K562 (cell line): ENCODE measurements around the gene DYNC2H1. TPM values are rescaled to one million over a fixed set of nuclear protein-coding genes. Genes with fewer than 3 reads are reported as not detected.

ENCODE experiments used
- ATAC-seq: fragments of 200-7000 bp; cut with Tn5 transposase; 3 replicates; pipeline ENCODE4 v1.9.1; 2020; ENCODE audit warnings: moderate library complexity
- BruUV-seq: library from RNA; stranded (reverse); fragments of 400-500 nt; replicated peaks from 2 replicates; lab custom pipeline; 2021; lab: Mats Ljungman, UMichigan
- CTCF ChIA-PET: fragments of 300-600 bp; formaldehyde crosslinking; extraction: SDS; loops from one replicate; lab custom pipeline; 2021; ENCODE audit warnings: low intra/inter-chr PET ratio; lab: Yijun Ruan, JAX
- POLR2A ChIA-PET: fragments of 300-600, 350-650 bp; sonication (Branson Sonifier 250); formaldehyde crosslinking; extraction: SDS; loops from one replicate; lab custom pipeline; 2021; ENCODE audit warnings: antibody characterized with exemption, inconsistent platforms; lab: Yijun Ruan, JAX
- DNase-seq, 4 experiments: peaks; one replicate each; pipeline versions ENCODE4 v3.0.0 to v3.0.0-alpha.2; 2011 to 2018; ENCODE audit warnings: low spot score in 3 of 4, mixed read lengths in 3 of 4; ENCODE audit errors: extremely low read depth in 1 of 4
- FAIRE-seq: peaks from 2 replicates; lab custom pipeline; 2011; peaks lifted over from hg19 to GRCh38; lab: Jason Lieb, UNC
- H2AFZ ChIP-seq: 2 replicates; pipeline ENCODE4 v1.6.0; 2011; ENCODE audit warnings: low read depth, low read length, control low read depth, inconsistent platforms
- H3K27ac ChIP-seq: fragments of 200-600 bp; 3 replicates; pipeline ENCODE4 v1.8.0; 2011; ENCODE audit warnings: low read depth, mild to moderate bottlenecking, control low read depth, inconsistent platforms, low read length, moderate library complexity, mixed read lengths; ENCODE audit errors: extremely low read depth
- H3K27me3 ChIP-seq, 2 experiments: fragments of 300-600 bp in 1 of 2; 2 replicates in 1 of 2; 3 replicates in 1 of 2; pipeline versions ENCODE4 v1.6.0 to v1.8.0; 2011; ENCODE audit warnings: inconsistent platforms in 2 of 2, low read length in 2 of 2, mild to moderate bottlenecking in 1 of 2, mixed read lengths in 1 of 2, moderate library complexity in 1 of 2; ENCODE audit not compliant: control insufficient read depth in 2 of 2, insufficient read depth in 2 of 2
- H3K36me3 ChIP-seq: fragments of 300-600 bp; 3 replicates; pipeline ENCODE4 v1.8.0; 2011; ENCODE audit warnings: mild to moderate bottlenecking, low read length, inconsistent platforms; ENCODE audit not compliant: control insufficient read depth, insufficient read depth
- H3K4me1 ChIP-seq, 2 experiments: fragments of 200-600 bp in 1 of 2; replicated peaks in 1 of 2; 2 replicates in 1 of 2; 3 replicates in 1 of 2; pipeline versions ENCODE4 v1.5.1 to v1.8.0; 2011; ENCODE audit warnings: inconsistent platforms in 2 of 2, low read length in 2 of 2, mild to moderate bottlenecking in 1 of 2, mixed read lengths in 1 of 2, moderate library complexity in 1 of 2; ENCODE audit not compliant: control insufficient read depth in 2 of 2, insufficient read depth in 2 of 2
- H3K4me2 ChIP-seq: 2 replicates; pipeline ENCODE4 v1.6.1; 2011; ENCODE audit warnings: low read length, control low read depth, inconsistent platforms, mixed read lengths; ENCODE audit not compliant: insufficient read depth
- H3K4me3 ChIP-seq: fragments of 200-600 bp; sonication (generic), shearing (Covaris generic); 2 replicates; pipeline ENCODE4 v1.5.1; 2016; ENCODE audit warnings: control low read depth, inconsistent platforms
- H3K79me2 ChIP-seq: fragments of 200-600 bp; 3 replicates; pipeline ENCODE4 v1.8.0; 2011; ENCODE audit warnings: low read length, inconsistent platforms; ENCODE audit not compliant: control insufficient read depth, insufficient read depth
- H3K9ac ChIP-seq, 2 experiments: 2 replicates each; pipeline versions ENCODE4 v1.6.0 to v1.6.1; 2011; ENCODE audit warnings: low read depth in 2 of 2, low read length in 2 of 2, control low read depth in 1 of 2, inconsistent platforms in 1 of 2, mild to moderate bottlenecking in 1 of 2, mixed read lengths in 1 of 2; ENCODE audit not compliant: insufficient read depth in 1 of 2
- H3K9me1 ChIP-seq: one replicate; pipeline ENCODE4 v1.6.0; 2011; ENCODE audit warnings: inconsistent platforms, mild to moderate bottlenecking, low read length, moderate library complexity; ENCODE audit not compliant: control insufficient read depth, insufficient read depth
- H3K9me3 ChIP-seq: replicated peaks from 2 replicates; pipeline ENCODE4 v1.5.1; 2011; ENCODE audit warnings: low read depth, low read length, inconsistent platforms; ENCODE audit not compliant: control insufficient read depth, insufficient read depth
- H4K20me1 ChIP-seq: replicated peaks from 2 replicates; pipeline ENCODE4 v1.6.1; 2011; ENCODE audit warnings: low read length, inconsistent platforms, mixed read lengths; ENCODE audit not compliant: control insufficient read depth, insufficient read depth
- CBFB ChIP-seq: sonication (generic); formaldehyde crosslinking; IDR thresholded peaks from 2 replicates; pipeline ENCODE4 v1.4.0; 2020; ENCODE audit warnings: mild to moderate bottlenecking, missing genetic modification reagents
- IRF1 ChIP-seq: sonication (generic); formaldehyde crosslinking; IDR thresholded peaks from 2 replicates; pipeline ENCODE4 v1.8.0; 2022; ENCODE audit warnings: missing genetic modification reagents, mild to moderate bottlenecking, borderline replicate concordance
- MYNN ChIP-seq, 2 experiments: sonication (generic); formaldehyde crosslinking in 1 of 2; IDR thresholded peaks; 2 replicates each; pipeline versions ENCODE4 v1.5.0 to v1.6.1; 2016 to 2020; ENCODE audit warnings: antibody characterized with exemption in 1 of 2, missing genetic modification reagents in 1 of 2
- RB1 ChIP-seq: fragments of 450-650 bp; IDR thresholded peaks from 2 replicates; pipeline ENCODE4 v1.6.1; 2017; ENCODE audit warnings: low read depth, mild to moderate bottlenecking
- SIX5 ChIP-seq, 2 experiments: IDR thresholded peaks; 2 replicates each; pipeline ENCODE4 v1.6.1; 2011; ENCODE audit warnings: low read length in 2 of 2, borderline replicate concordance in 1 of 2, low read depth in 1 of 2, mild to moderate bottlenecking in 1 of 2, moderate library complexity in 1 of 2; ENCODE audit not compliant: insufficient read depth in 1 of 2
- TGIF2 ChIP-seq: sonication (generic); formaldehyde crosslinking; IDR thresholded peaks from 2 replicates; pipeline ENCODE4 v1.8.1; 2022; ENCODE audit warnings: mild to moderate bottlenecking, missing genetic modification reagents, moderate library complexity
- USF1 ChIP-seq: sonication (generic); formaldehyde crosslinking; IDR thresholded peaks from 2 replicates; pipeline ENCODE4 v1.9.0; 2022; ENCODE audit warnings: mild to moderate bottlenecking, missing genetic modification reagents
- ZNF165 ChIP-seq: fragments of 250-450 bp; sonication (Bioruptor Pico); IDR thresholded peaks from 2 replicates; pipeline ENCODE4 v1.4.0; 2020; ENCODE audit warnings: borderline replicate concordance
- ZNF445 ChIP-seq: fragments of 250-450 bp; sonication (Bioruptor Pico); IDR thresholded peaks from 2 replicates; pipeline ENCODE4 v1.4.0; 2020; ENCODE audit warnings: low read depth, mild to moderate bottlenecking, moderate library complexity
- ZNF740 ChIP-seq, 3 experiments: fragments of 200-800 bp in 1 of 3; sonication (Bioruptor generic) in 1 of 3; sonication (generic) in 1 of 3; formaldehyde crosslinking in 1 of 3; IDR thresholded peaks; 2 replicates each; pipeline versions ENCODE4 v1.6.1 to v1.8.0; 2016 to 2022; ENCODE audit warnings: mild to moderate bottlenecking in 2 of 3, missing compliant biosample characterization in 2 of 3, missing genetic modification characterization in 2 of 3, missing genetic modification reagents in 1 of 3
- ZNF75A ChIP-seq: fragments of 450-650 bp; formaldehyde crosslinking; IDR thresholded peaks from 2 replicates; pipeline ENCODE4 v1.4.0; 2020; ENCODE audit warnings: mild to moderate bottlenecking
- WGBS: fragments of 100-300 bp; shearing (Covaris generic); methylation state at CpG from one replicate; pipeline ENCODE4 v1.1.6; 2016; ENCODE audit warnings: low coverage, mixed read lengths; ENCODE audit not compliant: insufficient coverage; ENCODE audit errors: missing lambda C conversion rate; 5-methylcytosine and 5-hydroxymethylcytosine counted together
- in situ Hi-C: fragments of 300-500 bp; cut with MboI; formaldehyde crosslinking; loops from 4 replicates; pipeline ENCODE4 v1.15.0; 2018; ENCODE audit warnings: inconsistent platforms, mixed read lengths
- intact Hi-C: fragments of 100-400 bp; cut with micrococcal nuclease; formaldehyde crosslinking; loops from 2 replicates; pipeline ENCODE4 v1.14.2; 2022
- polyA plus RNA-seq, 8 experiments: library from polyadenylated mRNA; depleted of rRNA in 4 of 8; stranded (reverse) in 5 of 8; unstranded in 3 of 8; fragments of >200 nt; fragmentation: Nextera tagmentation in 2 of 8; fragmentation: Illumina TruSeq in 1 of 8; extraction: Ambion mirVana in 2 of 8; extraction: Trizol in 1 of 8; gene quantifications; 2 replicates each; pipeline versions ENCODE4 v1.2.1 to v1.2.3, GENCODE V29; 2011 to 2014; ENCODE audit warnings: inconsistent platforms in 1 of 8, missing spikeins in 1 of 8
- total RNA-seq, 7 experiments: library from RNA; depleted of rRNA in 6 of 7; stranded (reverse); fragments of >200 nt in 6 of 7; fragmentation: Illumina TruSeq in 2 of 7; extraction: Trizol in 2 of 7; gene quantifications; 2 replicates each; pipeline versions ENCODE4 v1.2.1 to v1.2.3, GENCODE V29; 2011 to 2021; ENCODE audit warnings: low replicate concordance in 1 of 7

DYNC2H1 gene
- total and polyA plus RNA-seq, 9 of the 15 experiments (the other 6 are each of a cell fraction or from before 2014, with no cell fraction given): 0.08 to 0.64 (median 0.20) TPM

GRCh38 chr11:103494491-103494890 lies 385.3 kb downstream of the DYNC2H1 start (continued):
- no peak for TF ChIP-seq ZNF165 (CRISPR knock-in tag)

GRCh38 chr11:103497268-103497667 lies 388.0 kb downstream of the DYNC2H1 start:
- 0 out of 2 replicates have a peak, but pooled peaks cover 2% of the 10 kb centered on the region for H3K9me3 ChIP-seq
- no peak for DNase-seq
- H3K36me3 ChIP-seq: no peaks in the 10 kb centered on the region
- in situ Hi-C loops (no loop called here), intact Hi-C loops (no loop called here)
- H3K4me2 ChIP-seq: no peak overlapping the region
- no peak overlapping the region for H2AFZ ChIP-seq
- ATAC-seq: no peak
- ChIA-PET POLR2A (no interaction called here), CTCF (no interaction called here)
- H3K27ac ChIP-seq: no peak overlapping the region
- 0% methylated on average over 1 of the region's 1 CpG for WGBS
- H3K79me2 ChIP-seq: no peaks in the 10 kb centered on the region
- no peak overlapping the region for H3K4me3 ChIP-seq
- no peaks in the 10 kb centered on the region for H3K27me3 ChIP-seq
- no peaks in the 10 kb centered on the region for H3K4me1 ChIP-seq
- FAIRE-seq: no peak
- H4K20me1 ChIP-seq: no peaks in the 10 kb centered on the region
- no TSS peak for BruUV-seq
- no peak overlapping the region for H3K9ac ChIP-seq
- TF ChIP-seq MYNN (IDR thresholded peaks at IDR 0.05): no peak
- TF ChIP-seq MYNN (CRISPR knock-in tag; IDR thresholded peaks at IDR 0.05): no peak
- TF ChIP-seq ZNF75A (CRISPR knock-in tag): no peak
- TF ChIP-seq CBFB: no peak
- TF ChIP-seq SIX5 (IDR thresholded peaks at IDR 0.05; ENCODE audit: borderline replicate concordance in 1 of 2, insufficient read depth in 1 of 2, low read depth in 1 of 2, low read length in 2 of 2): no peak
- TF ChIP-seq USF1 (CRISPR knock-in tag): no peak
- no peak for TF ChIP-seq ZNF445 (CRISPR knock-in tag)
- TF ChIP-seq ZNF740 (CRISPR knock-in tag; IDR thresholded peaks at IDR 0.05): no peak
- no peak for TF ChIP-seq ZNF740 (tag; IDR thresholded peaks at IDR 0.05)
- TF ChIP-seq TGIF2 (CRISPR knock-in tag): no peak
- TF ChIP-seq IRF1 (CRISPR knock-in tag): no peak
- TF ChIP-seq RB1: no peak
- TF ChIP-seq, all 486 proteins: peak for 0
- no peaks in the 10 kb centered on the region for H3K9me1 ChIP-seq
